Activated T-helper 1 cell treated with anti-CD3 and anti-CD28 coated beads, Interleukin-2, amount 50 U/mL, for 16 hours (primary cell): Measurements from ENCODE around the gene GIPC3.

ENCODE experiments used
- DNase-seq, 2 donors: peaks; one replicate each; pipeline ENCODE4 v3.0.0-alpha.2; 2020; ENCODE audit warnings: low read depth in 1 of 2, low spot score in 1 of 2

GIPC3 gene, protein sequence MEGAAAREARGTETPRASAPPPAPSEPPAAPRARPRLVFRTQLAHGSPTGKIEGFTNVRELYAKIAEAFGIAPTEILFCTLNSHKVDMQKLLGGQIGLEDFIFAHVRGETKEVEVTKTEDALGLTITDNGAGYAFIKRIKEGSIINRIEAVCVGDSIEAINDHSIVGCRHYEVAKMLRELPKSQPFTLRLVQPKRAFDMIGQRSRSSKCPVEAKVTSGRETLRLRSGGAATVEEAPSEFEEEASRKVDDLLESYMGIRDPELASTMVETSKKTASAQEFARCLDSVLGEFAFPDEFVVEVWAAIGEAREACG

DNA sequence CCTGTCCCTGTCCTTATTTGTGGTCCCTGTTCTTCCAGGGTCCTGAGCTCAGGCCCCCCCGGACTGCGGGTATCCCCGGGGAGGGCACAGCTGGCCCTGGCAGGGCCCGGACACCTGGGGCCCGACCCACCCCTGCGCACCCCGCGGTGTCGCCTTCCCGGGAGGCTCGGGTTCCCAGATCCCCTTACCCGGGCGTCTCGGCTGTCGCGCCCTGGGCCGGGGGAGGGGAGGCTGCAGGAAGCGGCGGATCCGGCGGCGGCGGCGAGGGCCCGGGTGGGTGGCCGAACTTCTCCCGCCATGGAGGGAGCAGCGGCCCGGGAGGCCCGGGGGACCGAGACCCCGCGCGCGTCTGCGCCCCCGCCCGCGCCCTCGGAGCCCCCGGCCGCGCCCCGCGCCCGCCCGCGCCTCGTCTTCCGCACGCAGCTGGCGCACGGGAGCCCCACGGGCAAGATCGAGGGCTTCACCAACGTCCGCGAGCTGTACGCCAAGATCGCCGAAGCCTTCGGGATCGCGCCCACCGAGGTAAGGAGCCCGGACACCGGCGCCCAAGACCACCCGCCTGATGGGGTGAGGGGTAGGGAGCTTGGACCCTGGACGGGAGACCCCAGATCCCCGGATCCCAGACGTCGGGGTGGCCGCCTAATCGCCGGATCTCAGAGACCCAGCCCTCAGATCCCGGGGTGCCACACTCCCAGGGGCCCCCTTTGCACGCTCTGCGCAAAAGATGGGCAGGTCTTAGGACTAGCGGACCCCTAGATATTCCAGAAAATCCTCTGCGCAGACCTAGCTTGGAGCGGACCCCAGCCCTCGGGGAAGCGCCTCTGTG, at the start of gene GIPC3:
TSS of gene GIPC3 (plus strand) at position 178 of the 826 bp plus-strand sequence. CDS start at position 298, 120 bp downstream.
- no peak for DNase-seq

- no peak for DNase-seq
These were observed 49.7 kb upstream of the GIPC3 start for GRCh38 chr19:3535563-3535965.

DNA sequence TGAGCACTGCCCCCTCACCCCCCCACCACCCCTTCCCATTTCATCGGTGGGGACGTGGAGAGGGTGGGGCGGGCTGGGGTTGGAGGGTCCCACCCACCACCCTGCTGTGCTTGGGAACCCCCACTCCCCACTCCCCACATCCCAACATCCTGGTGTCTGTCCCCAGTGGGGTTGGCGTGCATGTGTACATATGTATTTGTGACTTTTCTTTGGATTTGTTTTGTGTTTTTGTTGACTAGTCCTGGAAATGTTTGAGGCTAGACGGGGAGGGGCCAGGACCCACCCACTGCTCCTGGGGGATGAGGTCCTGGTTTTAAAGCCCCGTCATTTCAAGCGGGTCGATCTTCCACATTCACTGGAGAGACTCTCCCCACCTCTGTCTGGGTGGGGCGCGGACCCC, 49.3 kb upstream of the GIPC3 start:
- no peak for DNase-seq

DNA sequence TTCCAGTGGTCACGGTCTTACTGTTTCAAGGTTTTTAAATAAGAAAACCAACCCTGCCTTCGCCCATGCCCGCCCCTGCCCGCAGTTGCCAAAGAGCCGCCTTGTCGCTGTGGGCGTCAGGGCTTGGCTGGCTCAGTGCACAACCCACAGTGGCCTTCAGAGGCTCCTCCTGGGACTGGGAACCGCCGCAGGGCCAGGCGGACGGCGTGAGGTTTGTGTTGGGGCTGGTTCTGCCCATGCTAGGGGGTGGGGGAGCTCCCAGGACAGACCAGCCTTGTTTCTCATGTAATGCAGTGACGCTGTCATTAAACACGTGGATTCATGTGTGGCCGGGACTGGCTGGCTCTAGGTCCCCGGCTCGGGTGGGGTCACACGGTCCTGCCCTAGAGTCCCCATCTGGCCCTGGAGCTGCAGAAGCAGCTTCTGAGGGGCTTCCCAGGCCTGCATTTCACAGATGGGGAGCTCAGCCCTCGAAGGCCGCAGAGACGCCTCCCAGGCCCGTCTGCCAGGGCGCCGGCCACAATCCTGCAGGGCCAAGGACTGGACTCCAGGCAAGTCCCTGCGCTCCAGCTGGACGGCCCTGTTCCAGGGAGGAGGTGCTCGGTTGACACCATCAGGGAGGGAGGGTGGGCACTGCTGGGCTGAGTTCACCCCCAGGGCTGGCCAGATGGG, 48.7 kb upstream of the GIPC3 start:
- DNase-seq, result no peak

- DNase-seq, result no peak
These were observed 48.2 kb upstream of the GIPC3 start for GRCh38 chr19:3537101-3537437.

- DNase-seq, result no peak
These were observed 47.6 kb upstream of the GIPC3 start for GRCh38 chr19:3537438-3538240.

GRCh38 chr19:3538258-3538929, 46.9 kb upstream of the GIPC3 start:
- no peak for DNase-seq

- no peak for DNase-seq
These were observed 46.1 kb upstream of the GIPC3 start, which contains the start of gene TEKTIP1 for GRCh38 chr19:3538965-3539755. Gene TEKTIP1 (plus strand): TSS chr19:3539174. CDS start chr19:3539178, 4 bp downstream.

- no peak for DNase-seq
These were observed 45.5 kb upstream of the GIPC3 start for GRCh38 chr19:3539756-3540118.

GRCh38 chr19:3543150-3544057, 41.9 kb upstream of the GIPC3 start:
- DNase-seq, result no peak

DNA sequence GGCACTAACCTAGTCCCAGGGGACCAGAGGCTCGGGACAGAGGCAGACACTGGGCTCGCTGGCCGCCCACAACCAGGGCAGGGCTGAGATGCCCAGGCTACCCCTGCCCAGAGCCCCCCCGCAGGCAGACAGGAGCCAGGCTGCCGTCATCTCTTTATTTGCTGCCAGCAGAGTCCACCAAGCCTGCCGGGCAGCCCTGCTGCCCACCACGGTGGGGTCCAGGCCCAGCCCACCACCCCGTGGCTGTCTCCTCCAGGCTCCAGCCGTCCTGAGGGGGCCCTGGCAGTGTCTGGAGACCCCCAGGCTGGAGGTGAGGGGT, 41.3 kb upstream of the GIPC3 start:
- DNase-seq, result no peak

GRCh38 chr19:3544742-3545668, 40.3 kb upstream of the GIPC3 start:
- peak; percentile 68 to 75 for DNase-seq

- no peak for DNase-seq
These were observed 39.6 kb upstream of the GIPC3 start for GRCh38 chr19:3545669-3546034.

DNA sequence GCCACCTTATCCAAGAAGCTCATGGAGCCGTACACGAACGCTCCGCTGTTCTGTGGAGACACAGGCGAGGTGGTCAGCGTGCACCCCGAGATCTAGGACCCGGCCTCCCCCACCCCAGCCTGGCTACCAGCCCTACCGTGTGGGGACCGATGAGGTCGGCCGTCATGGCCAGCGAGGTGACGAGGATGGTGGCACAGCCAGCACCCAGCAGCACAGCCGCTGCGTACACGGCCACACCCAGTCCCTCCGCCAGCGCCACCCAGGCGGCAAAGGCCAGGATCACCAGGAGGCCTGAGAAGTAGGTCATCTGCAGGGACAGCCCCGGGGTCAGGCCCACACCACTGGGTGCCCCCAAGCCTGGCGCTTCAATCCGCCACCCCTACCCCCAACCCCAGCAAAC, 39.2 kb upstream of the GIPC3 start:
- DNase-seq, result no peak

DNA sequence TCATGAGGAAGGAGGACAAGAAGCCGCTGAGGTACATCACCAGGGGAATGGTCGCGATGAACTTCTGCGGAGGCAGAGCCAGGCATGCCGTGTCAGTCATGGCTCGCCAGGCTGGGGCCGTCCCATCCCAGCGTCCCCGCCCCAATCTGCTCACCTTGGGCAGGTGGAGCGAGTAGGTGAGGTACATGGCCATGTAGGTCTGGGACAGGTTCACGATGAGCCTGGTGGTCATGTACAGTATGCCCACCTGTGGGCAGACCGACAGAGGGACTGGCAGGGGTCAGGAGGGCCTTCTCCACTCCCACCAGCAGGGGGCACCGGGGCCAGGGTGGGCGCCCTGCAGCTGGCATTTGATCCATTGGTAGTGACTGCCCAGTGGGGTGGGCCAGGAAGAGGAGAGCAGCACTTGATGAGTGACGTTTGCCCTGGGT, 38.0 kb upstream of the GIPC3 start:
- DNase-seq, result no peak

DNA sequence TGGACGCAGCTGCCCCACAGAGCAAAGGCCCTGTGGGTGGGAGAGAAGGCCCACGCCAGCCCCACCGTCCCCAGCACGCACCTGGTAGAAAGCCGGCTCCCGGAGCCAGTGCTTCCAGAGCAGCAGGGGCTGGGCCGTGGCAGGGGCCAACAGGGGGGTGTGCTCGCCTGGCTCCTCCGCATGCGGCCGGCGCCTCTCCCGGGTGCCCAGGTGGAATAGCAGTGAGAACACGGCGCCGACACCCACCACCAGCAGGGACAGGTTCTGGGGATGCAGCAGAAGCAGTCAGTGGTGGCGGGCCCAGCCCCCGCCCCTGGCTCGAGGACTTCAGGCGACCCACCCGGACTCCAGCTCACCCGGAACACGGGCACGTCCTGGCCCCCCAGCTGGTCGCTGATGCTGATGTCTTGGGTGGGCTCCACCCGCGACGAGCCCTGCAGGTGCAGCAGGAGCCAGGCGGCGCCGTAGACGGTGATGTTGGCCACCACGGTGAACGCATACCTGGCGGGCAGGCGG, 37.5 kb upstream of the GIPC3 start:
- no peak for DNase-seq

- no peak for DNase-seq
These were observed 36.7 kb upstream of the GIPC3 start for GRCh38 chr19:3548606-3549005.

- DNase-seq, result no peak
These were observed 35.5 kb upstream of the GIPC3 start for GRCh38 chr19:3549816-3550215.
